Spleen (tissue), 7 donors: ENCODE data around the gene FBXO10.

Experiments
- POLR2A ChIP-seq, 3 donors: fragments of 450-650 bp; IDR thresholded peaks; one replicate each; pipeline ENCODE4 v1.5.1; 2017; ENCODE audit warnings: antibody characterized with exemption in 3 of 3, mild to moderate bottlenecking in 1 of 3
- POLR2AphosphoS5 ChIP-seq, 3 donors: sonication (generic); formaldehyde crosslinking; IDR thresholded peaks; one replicate each; pipeline ENCODE4 v1.5.1; 2017; ENCODE audit warnings: antibody characterized with exemption in 3 of 3
- TF ChIP-seq, protein P1 (sequence below), 11 experiments: fragments of 200-600 bp in 7 of 11; fragments of 450-650 bp in 4 of 11; sonication (generic) in 4 of 11; IDR thresholded peaks in 8 of 11; conservative IDR thresholded peaks in 3 of 11; 1 replicate in 7 of 11; 2 replicates in 4 of 11; pipeline versions ENCODE4 v1.4.0 to v1.8.0; 2016 to 2021; ENCODE audit warnings: antibody characterized with exemption in 11 of 11, inconsistent platforms in 4 of 11, mild to moderate bottlenecking in 1 of 11
- donor health status: DM: no; HTN: no; CAD: no; lungs with moderate emphysema.
- donor health status: DM: no; HTN: no; CAD: no.
- donor health status: DM: no; HTN: no; CAD: no.

DNA sequence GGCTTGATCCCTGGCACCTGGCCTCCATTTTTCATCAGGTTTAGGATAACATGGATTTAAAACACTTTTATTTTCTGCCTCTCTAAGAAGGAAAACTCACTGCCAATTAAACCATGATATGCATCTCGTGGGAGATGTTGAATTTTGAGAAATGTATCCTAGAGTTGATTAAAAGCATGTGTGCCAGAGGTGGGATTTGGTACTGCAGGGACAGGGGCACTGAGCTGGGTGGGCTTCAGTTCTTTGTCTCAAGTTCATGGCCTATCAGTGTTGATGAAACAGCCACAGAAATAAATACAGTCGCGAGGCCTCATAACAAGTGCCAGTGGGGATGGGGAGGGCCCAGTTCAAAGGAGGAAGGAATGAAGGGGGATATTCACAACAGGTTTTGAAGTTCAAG is 55.5 kb downstream of the FBXO10 start:
- no peak for TF ChIP-seq POLR2A (IDR thresholded peaks at IDR 0.05)
- TF ChIP-seq, protein P1, sequence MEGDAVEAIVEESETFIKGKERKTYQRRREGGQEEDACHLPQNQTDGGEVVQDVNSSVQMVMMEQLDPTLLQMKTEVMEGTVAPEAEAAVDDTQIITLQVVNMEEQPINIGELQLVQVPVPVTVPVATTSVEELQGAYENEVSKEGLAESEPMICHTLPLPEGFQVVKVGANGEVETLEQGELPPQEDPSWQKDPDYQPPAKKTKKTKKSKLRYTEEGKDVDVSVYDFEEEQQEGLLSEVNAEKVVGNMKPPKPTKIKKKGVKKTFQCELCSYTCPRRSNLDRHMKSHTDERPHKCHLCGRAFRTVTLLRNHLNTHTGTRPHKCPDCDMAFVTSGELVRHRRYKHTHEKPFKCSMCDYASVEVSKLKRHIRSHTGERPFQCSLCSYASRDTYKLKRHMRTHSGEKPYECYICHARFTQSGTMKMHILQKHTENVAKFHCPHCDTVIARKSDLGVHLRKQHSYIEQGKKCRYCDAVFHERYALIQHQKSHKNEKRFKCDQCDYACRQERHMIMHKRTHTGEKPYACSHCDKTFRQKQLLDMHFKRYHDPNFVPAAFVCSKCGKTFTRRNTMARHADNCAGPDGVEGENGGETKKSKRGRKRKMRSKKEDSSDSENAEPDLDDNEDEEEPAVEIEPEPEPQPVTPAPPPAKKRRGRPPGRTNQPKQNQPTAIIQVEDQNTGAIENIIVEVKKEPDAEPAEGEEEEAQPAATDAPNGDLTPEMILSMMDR (IDR thresholded peaks at IDR 0.05 in 8 of 11, conservative IDR thresholded peaks at IDR 0.05 in 3 of 11): no peak
- no peak for TF ChIP-seq POLR2AphosphoS5 (IDR thresholded peaks at IDR 0.05)
